T-cell (primary cell): ENCODE results near the gene GAPT. TPM values are rescaled to one million over a fixed set of nuclear protein-coding genes. Genes with fewer than 3 reads are reported as not detected.
A peak's percentile ranks its signal among the peaks of the same experiment; 100 is the strongest.

Experiments
- ATAC-seq, 4 experiments: fragments of 200-7000 bp in 3 of 4; fragments of 150-1000 bp in 1 of 4; cut with Tn5 transposase; replicated peaks in 1 of 4; 1 replicate in 3 of 4; 2 replicates in 1 of 4; pipeline ENCODE4 v1.10.0; 2021; ENCODE audit warnings: moderate library complexity in 3 of 4, mild to moderate bottlenecking in 2 of 4, moderate number of reproducible peaks in 1 of 4
- CTCF ChIA-PET, 2 donors: fragments of 300-600 bp; sonication (Branson Sonifier 250); formaldehyde crosslinking; loops; one replicate each; lab custom pipeline; 2022; ENCODE audit warnings: antibody characterized with exemption in 2 of 2; lab: Charles Lee
- POLR2A ChIA-PET, 2 donors: fragments of 300-600 bp; sonication (Branson Sonifier 250); formaldehyde crosslinking; loops; one replicate each; lab custom pipeline; 2022; ENCODE audit warnings: antibody characterized with exemption in 2 of 2; lab: Charles Lee
- DNase-seq, 35 experiments: peaks; one replicate each; pipeline versions ENCODE4 v3.0.0 to v3.0.0-alpha.2; 2013 to 2023
- H3K27ac ChIP-seq: one replicate; pipeline ENCODE4 v1.5.1; 2013; ENCODE audit warnings: low read length
- H3K27me3 ChIP-seq, 2 experiments: replicated peaks in 1 of 2; 1 replicate in 1 of 2; 2 replicates in 1 of 2; pipeline versions ENCODE4 v1.6.1 to v1.7.0; 2013; ENCODE audit warnings: low read length in 1 of 2, mixed read lengths in 1 of 2; ENCODE audit not compliant: control insufficient read depth in 2 of 2, insufficient read depth in 2 of 2; ENCODE audit errors: extremely low read depth in 1 of 2
- H3K36me3 ChIP-seq, 2 donors: 1 replicate in 1 of 2; 2 replicates in 1 of 2; pipeline versions ENCODE4 v1.6.1 to v1.7.0; 2013; ENCODE audit warnings: low read length in 1 of 2; ENCODE audit not compliant: control insufficient read depth in 2 of 2, insufficient read depth in 1 of 2; ENCODE audit errors: extremely low read depth in 1 of 2
- H3K4me1 ChIP-seq, 2 experiments: 1 replicate in 1 of 2; 2 replicates in 1 of 2; pipeline versions ENCODE4 v1.6.1 to v1.7.0; 2013; ENCODE audit warnings: low read length in 2 of 2, mixed read lengths in 1 of 2; ENCODE audit not compliant: insufficient read depth in 2 of 2, control insufficient read depth in 1 of 2; ENCODE audit errors: extremely low read depth in 1 of 2
- H3K4me3 ChIP-seq, 2 donors: 1 replicate in 1 of 2; 2 replicates in 1 of 2; pipeline versions ENCODE4 v1.5.1 to v1.7.0; 2013; ENCODE audit warnings: mild to moderate bottlenecking in 2 of 2, low read length in 1 of 2, moderate library complexity in 1 of 2; ENCODE audit not compliant: control insufficient read depth in 1 of 2; ENCODE audit errors: extremely low read depth in 1 of 2
- H3K9me3 ChIP-seq: 2 replicates; pipeline ENCODE4 v1.7.0; 2013
- H3K27ac Mint-ChIP-seq, 2 donors: one replicate each; pipeline ENCODE4 v1.8.0; 2020 to 2021; ENCODE audit warnings: mild to moderate bottlenecking in 2 of 2, mixed read lengths in 2 of 2
- H3K27me3 Mint-ChIP-seq, 2 donors: one replicate each; pipeline ENCODE4 v1.8.0; 2021 to 2022; ENCODE audit warnings: mixed read lengths in 2 of 2
- H3K36me3 Mint-ChIP-seq: one replicate; pipeline ENCODE4 v1.8.0; 2021; ENCODE audit warnings: mixed read lengths
- H3K4me1 Mint-ChIP-seq, 3 donors: one replicate each; pipeline ENCODE4 v1.8.0; 2020 to 2022; ENCODE audit warnings: mixed read lengths in 3 of 3, mild to moderate bottlenecking in 1 of 3
- H3K4me3 Mint-ChIP-seq, 3 donors: one replicate each; pipeline ENCODE4 v1.8.0; 2020 to 2022; ENCODE audit warnings: mild to moderate bottlenecking in 3 of 3, mixed read lengths in 3 of 3, moderate library complexity in 3 of 3
- H3K9me3 Mint-ChIP-seq, 3 donors: one replicate each; pipeline ENCODE4 v1.8.0; 2020 to 2022; ENCODE audit warnings: mixed read lengths in 3 of 3
- WGBS: methylation state at CpG from one replicate; pipeline ENCODE4 v1.1.5; 2013; ENCODE audit warnings: missing lambda C conversion rate; ENCODE audit not compliant: insufficient coverage; 5-methylcytosine and 5-hydroxymethylcytosine counted together
- total RNA-seq, 35 experiments: library from RNA in 6 of 35; stranded (reverse) in 6 of 35; fragments of 120-200 nt in 1 of 35; gene quantifications; one replicate each; pipeline versions ENCODE4 v1.2.1 to v1.2.4 and lab custom pipeline; 2013 to 2026

GAPT gene
- total RNA-seq, 5 donors from 2014 or later (not counting 1 experiment from before 2014, with no cell fraction given), result 0.38 to 2.2 (median 0.85) TPM

DNA sequence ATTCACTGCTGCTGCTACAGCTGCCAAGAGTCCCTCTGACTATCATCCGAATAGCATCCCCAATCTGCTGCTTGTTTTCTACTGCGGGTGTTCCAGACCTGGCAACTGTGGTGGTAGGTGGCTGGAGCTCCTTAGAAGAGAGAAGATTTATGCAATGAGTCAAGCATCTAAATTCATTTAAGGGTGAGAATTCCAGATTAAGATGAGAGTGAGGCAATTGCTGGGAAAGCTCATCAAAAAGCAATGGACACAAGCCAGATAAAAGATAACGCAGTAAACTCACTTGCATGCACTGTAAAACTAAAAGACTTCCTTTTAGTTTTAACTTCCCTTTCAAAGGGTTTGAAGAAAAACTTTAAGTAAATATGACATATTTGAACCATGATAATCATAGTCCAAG, 35.2 kb upstream of the GAPT start:
- no peaks in the 10 kb centered on the region for H3K9me3 Mint-ChIP-seq
- no peak overlapping the region for H3K27ac Mint-ChIP-seq
- Histone ChIP-seq H3K4me1 (peaks cover 4 to 23% of the 10 kb centered on the region in 2 experiments), H3K27me3 (peaks cover 0 to 4% of the 10 kb centered on the region in 2 experiments), H3K9me3 (no peaks in the 10 kb centered on the region), H3K4me3 (no peak overlapping the region), H3K27ac (no peak overlapping the region), H3K36me3 (no peaks in the 10 kb centered on the region)
- WGBS, result 100% methylated on average over 1 of the region's 3 CpGs
- CTCF ChIA-PET, result no interaction called here
- no peak overlapping the region for H3K4me3 Mint-ChIP-seq
- H3K27me3 Mint-ChIP-seq, result peaks cover 4 to 13% of the 10 kb centered on the region in 2 donors
- peaks cover 14 to 17% (median 14%) of the 10 kb centered on the region in 3 donors for H3K4me1 Mint-ChIP-seq
- DNase-seq (no peak), ATAC-seq (no peak)
- peaks cover 17% of the 10 kb centered on the region for H3K36me3 Mint-ChIP-seq
- POLR2A ChIA-PET, result no interaction called here

DNA sequence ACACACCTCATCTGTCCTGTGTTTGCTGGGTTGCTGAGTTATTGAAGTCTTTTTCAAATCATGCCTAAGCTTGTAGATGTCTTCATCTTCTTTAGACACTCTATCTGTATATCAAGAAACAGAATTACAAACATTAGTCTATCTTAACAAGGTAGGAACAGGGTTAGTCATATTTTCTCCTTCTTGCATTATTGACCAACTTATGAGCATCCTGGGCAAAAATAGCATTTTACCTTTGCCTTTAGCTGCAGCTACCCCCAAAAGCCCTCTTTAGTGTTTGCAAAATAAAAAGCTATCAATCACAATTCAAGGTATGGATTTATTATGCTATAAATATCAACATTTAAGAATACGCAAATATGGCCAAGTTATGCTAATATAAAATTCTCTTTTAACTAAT, 34.7 kb upstream of the GAPT start:
- Mint-ChIP-seq H3K36me3 (peaks cover 17% of the 10 kb centered on the region), H3K9me3 (no peaks in the 10 kb centered on the region), H3K27me3 (peaks cover 4 to 13% of the 10 kb centered on the region in 2 donors), H3K27ac (no peak overlapping the region), H3K4me1 (peaks cover 16 to 20% (median 16%) of the 10 kb centered on the region in 3 donors), H3K4me3 (no peak overlapping the region)
- peaks cover 4 to 23% of the 10 kb centered on the region in 2 experiments for H3K4me1 ChIP-seq
- H3K9me3 ChIP-seq, result no peaks in the 10 kb centered on the region
- H3K27ac ChIP-seq, result no peak overlapping the region
- H3K4me3 ChIP-seq, result no peak overlapping the region
- H3K36me3 ChIP-seq, result no peaks in the 10 kb centered on the region
- ChIA-PET CTCF (interaction anchor here in 1 of 2 donors (0.6 kb wide), 2 partner anchors 14 to 20 kb away, joined by 3 to 5 read pairs; no protein-coding TSS in a partner anchor), POLR2A (no interaction called here)
- ATAC-seq (no peak), DNase-seq (no peak)
- H3K27me3 ChIP-seq, result peaks cover 0 to 4% of the 10 kb centered on the region in 2 experiments
- no CpG with 5 or more reads among the region's 1 CpG for WGBS

- H3K4me1 ChIP-seq, result peaks cover 4 to 23% of the 10 kb centered on the region in 2 experiments
- H3K9me3 Mint-ChIP-seq, result no peaks in the 10 kb centered on the region
- no peak overlapping the region for H3K4me3 Mint-ChIP-seq
- peaks cover 16 to 20% (median 16%) of the 10 kb centered on the region in 3 donors for H3K4me1 Mint-ChIP-seq
- WGBS, result 80% methylated on average over 1 of the region's 4 CpGs
- H3K27me3 ChIP-seq, result peaks cover 0 to 4% of the 10 kb centered on the region in 2 experiments
- CTCF ChIA-PET, result interaction anchor here in 1 of 2 donors (0.6 kb wide), 2 partner anchors 14 to 21 kb away, joined by 3 to 5 read pairs; no protein-coding TSS in a partner anchor
- ATAC-seq (no peak), DNase-seq (no peak)
- H3K27me3 Mint-ChIP-seq, result peaks cover 4 to 13% of the 10 kb centered on the region in 2 donors
- H3K4me3 ChIP-seq, result no peak overlapping the region
- H3K27ac Mint-ChIP-seq, result no peak overlapping the region
- no peaks in the 10 kb centered on the region for H3K36me3 ChIP-seq
- H3K27ac ChIP-seq, result no peak overlapping the region
- POLR2A ChIA-PET, result no interaction called here
- peaks cover 17% of the 10 kb centered on the region for H3K36me3 Mint-ChIP-seq
- no peaks in the 10 kb centered on the region for H3K9me3 ChIP-seq
Measured at GRCh38 chr5:58457050-58457449, 34.2 kb upstream of the GAPT start.

GRCh38 chr5:58458141-58458742, 33.0 kb upstream of the GAPT start:
- Histone ChIP-seq H3K27me3 (peaks cover 0 to 4% of the 10 kb centered on the region in 2 experiments), H3K4me1 (peaks cover 4 to 23% of the 10 kb centered on the region in 2 experiments), H3K27ac (no peak overlapping the region), H3K36me3 (no peaks in the 10 kb centered on the region), H3K4me3 (no peak overlapping the region), H3K9me3 (no peaks in the 10 kb centered on the region)
- POLR2A ChIA-PET, result no interaction called here
- DNase-seq (no peak), ATAC-seq (no peak)
- Mint-ChIP-seq H3K27ac (no peak overlapping the region), H3K27me3 (peaks cover 0 to 10% of the 10 kb centered on the region in 2 donors), H3K4me1 (peaks cover 16 to 20% (median 18%) of the 10 kb centered on the region in 3 donors), H3K36me3 (peaks cover 17% of the 10 kb centered on the region), H3K9me3 (no peaks in the 10 kb centered on the region), H3K4me3 (peak overlapping the region; percentile 21 to 84 (median 82))
- no CpG with 5 or more reads among the region's 7 CpGs for WGBS
- CTCF ChIA-PET, result no interaction called here

GRCh38 chr5:58458743-58459145, 32.5 kb upstream of the GAPT start:
- peak overlapping the region; percentile 82 to 84 (median 84) for H3K4me3 Mint-ChIP-seq
- Histone ChIP-seq H3K27me3 (peaks cover 0 to 4% of the 10 kb centered on the region in 2 experiments), H3K27ac (no peak overlapping the region), H3K4me3 (peak overlapping the region; percentile 74 to 85), H3K9me3 (no peaks in the 10 kb centered on the region), H3K4me1 (peaks cover 4 to 23% of the 10 kb centered on the region in 2 experiments), H3K36me3 (no peaks in the 10 kb centered on the region)
- ATAC-seq (no peak), DNase-seq (peak in 2 of 35 experiments; percentile 1 to 21)
- peaks cover 0 to 10% of the 10 kb centered on the region in 2 donors for H3K27me3 Mint-ChIP-seq
- ChIA-PET CTCF (interaction anchor here (0.5 to 5.9 kb wide), 4 partner anchors 11 to 1548 kb away, joined by 3 to 52 read pairs (median 4); no protein-coding TSS in a partner anchor), POLR2A (interaction anchor here in 1 of 2 donors (0.6 kb wide), 1 partner anchor 1180 kb away, joined by 3 read pairs; no protein-coding TSS in a partner anchor)
- no peaks in the 10 kb centered on the region for H3K9me3 Mint-ChIP-seq
- 4% methylated on average over 4 of the region's 9 CpGs for WGBS
- no peak overlapping the region for H3K27ac Mint-ChIP-seq
- peaks cover 16 to 20% (median 18%) of the 10 kb centered on the region in 3 donors for H3K4me1 Mint-ChIP-seq
- peaks cover 17% of the 10 kb centered on the region for H3K36me3 Mint-ChIP-seq

DNA sequence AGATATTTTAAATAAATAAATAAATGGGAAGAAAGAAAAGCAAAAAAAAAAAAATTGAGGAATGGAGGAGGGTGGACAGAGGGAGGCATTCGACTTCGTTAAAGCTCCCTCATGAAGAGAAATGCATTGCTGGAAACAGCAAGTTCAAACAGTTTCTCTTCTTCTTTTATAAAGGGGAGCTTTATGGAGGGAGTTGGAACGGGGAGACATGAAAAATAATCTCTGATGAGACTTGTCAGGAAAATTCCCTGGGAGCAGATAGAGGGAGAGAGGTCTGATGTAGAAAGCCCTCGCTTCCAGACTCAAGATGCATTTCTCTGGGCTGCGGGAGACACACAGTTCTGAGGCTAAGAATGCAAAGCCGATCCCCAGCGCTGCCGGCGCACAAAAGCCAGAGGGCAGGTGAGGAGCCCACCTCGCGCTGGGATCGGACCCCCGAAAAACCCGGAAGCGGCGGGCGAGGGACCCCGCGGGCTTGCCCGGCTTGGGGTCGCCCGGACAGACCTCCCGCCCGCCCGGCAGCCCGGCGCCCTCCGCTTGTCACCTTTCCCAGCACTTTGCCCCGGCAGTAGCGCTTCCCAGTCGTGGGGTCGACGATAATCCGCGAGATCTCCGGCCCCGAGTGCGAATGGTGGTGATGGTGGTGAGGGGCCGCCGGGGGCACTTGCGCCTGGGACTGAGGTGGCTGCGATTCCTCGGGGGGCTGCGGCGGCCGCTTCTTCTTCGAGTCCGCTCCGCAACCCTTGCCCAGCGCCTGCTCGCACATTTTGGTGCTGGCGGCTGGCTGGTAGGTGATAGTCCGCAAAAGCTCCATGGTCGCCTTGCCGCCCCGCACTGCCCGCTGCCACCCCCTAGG, 31.9 kb upstream of the GAPT start:
- ATAC-seq (peak in 1 of 4 experiments; percentile 0), DNase-seq (peak in 19 of 35 experiments; percentile 1 to 43 (median 11))
- Histone ChIP-seq H3K36me3 (no peaks in the 10 kb centered on the region), H3K9me3 (no peaks in the 10 kb centered on the region), H3K27ac (peak overlapping the region; percentile 77), H3K4me1 (peaks cover 4 to 23% of the 10 kb centered on the region in 2 experiments), H3K27me3 (peaks cover 0 to 4% of the 10 kb centered on the region in 2 experiments), H3K4me3 (peak overlapping the region; percentile 74 to 85)
- Mint-ChIP-seq H3K9me3 (no peaks in the 10 kb centered on the region), H3K4me1 (peaks cover 16 to 20% (median 18%) of the 10 kb centered on the region in 3 donors), H3K27me3 (peaks cover 0 to 10% of the 10 kb centered on the region in 2 donors), H3K36me3 (peaks cover 13% of the 10 kb centered on the region), H3K27ac (no peak overlapping the region), H3K4me3 (peak overlapping the region; percentile 82 to 84 (median 84))
- ChIA-PET CTCF (interaction anchor here (0.5 to 5.9 kb wide), 10 partner anchors 12 to 1549 kb away, joined by 3 to 52 read pairs (median 9); no protein-coding TSS in a partner anchor), POLR2A (interaction anchor here in 1 of 2 donors (0.6 to 1.0 kb wide), 4 partner anchors 1157 to 1180 kb away, joined by 3 to 4 read pairs (median 3); no protein-coding TSS in a partner anchor)
- 2% methylated on average over 55 of the region's 57 CpGs for WGBS
